Adrenal gland (tissue), 12 donors: ENCODE measurements around the gene TOGARAM1. TPM values are rescaled to one million over a fixed set of nuclear protein-coding genes. Genes with fewer than 3 reads are reported as not detected.

Experiments used
- DNase-seq, 7 donors: peaks; one replicate each; pipeline ENCODE4 v3.0.0-alpha.2; 2019 to 2020
- H3K27ac ChIP-seq, 5 donors: fragments of 200-600 bp; sonication (generic) in 4 of 5; 1 replicate in 3 of 5; 2 replicates in 2 of 5; pipeline versions ENCODE4 v1.5.1 to v1.8.0; 2016 to 2020; ENCODE audit warnings: mild to moderate bottlenecking in 1 of 5
- H3K27me3 ChIP-seq: fragments of 200-600 bp; 2 replicates; pipeline ENCODE4 v1.8.0; 2021
- H3K36me3 ChIP-seq, 2 donors: fragments of 200-600 bp; replicated peaks in 1 of 2; 1 replicate in 1 of 2; 2 replicates in 1 of 2; pipeline versions ENCODE4 v1.5.1 to v1.8.0; 2018 to 2022
- H3K4me1 ChIP-seq, 2 donors: fragments of 200-600 bp; replicated peaks in 1 of 2; 1 replicate in 1 of 2; 2 replicates in 1 of 2; pipeline versions ENCODE4 v1.5.1 to v1.8.0; 2018 to 2021
- H3K4me3 ChIP-seq, 4 donors: fragments of 200-600 bp; sonication (generic) in 3 of 4; one replicate each; pipeline ENCODE4 v1.5.1; 2016 to 2018
- H3K9me3 ChIP-seq, 3 donors: fragments of 200-600 bp; sonication (generic) in 1 of 3; replicated peaks in 1 of 3; 1 replicate in 2 of 3; 2 replicates in 1 of 3; pipeline versions ENCODE4 v1.5.1 to v1.8.0; 2016 to 2021
- POLR2A ChIP-seq, 2 donors: fragments of 450-650 bp; IDR thresholded peaks; one replicate each; pipeline ENCODE4 v1.6.1; 2017; ENCODE audit warnings: antibody characterized with exemption in 2 of 2, mild to moderate bottlenecking in 2 of 2, moderate library complexity in 1 of 2
- WGBS, 4 donors: extraction: QIAGEN DNeasy Blood & Tissue Kit in 2 of 4; methylation state at CpG; one replicate each; pipeline versions ENCODE4 v1.1.5 to v1.1.7; 2013 to 2017; 5-methylcytosine and 5-hydroxymethylcytosine counted together
- intact Hi-C, 2 donors: fragments of 100-400 bp; cut with DNase I; formaldehyde crosslinking; loops; one replicate each; pipeline versions ENCODE4 v1.14.1 to v1.15.0; 2022 to 2023
- polyA plus RNA-seq, 3 donors: library from polyadenylated mRNA; stranded (reverse); fragments of 200-250 nt in 2 of 3; fragments of 350-450 nt in 1 of 3; fragmentation: Illumina TruSeq in 1 of 3; extraction: RNeasy Lipid Tissue Mini Kit (QIAGEN cat#74804) in 1 of 3; gene quantifications; one replicate each; pipeline ENCODE4 v1.2.3, GENCODE V29; 2013 to 2014
- total RNA-seq, 9 donors: library from RNA; depleted of rRNA in 4 of 9; stranded (reverse); fragments of >200 nt in 4 of 9; fragments of 120-200 nt in 1 of 9; fragmentation: NEBNext Ultra II Directional in 1 of 9; extraction: Animal tissue kit (Norgen Biotek cat#: 25700) in 1 of 9; gene quantifications; one replicate each; pipeline versions ENCODE4 v1.1.0 to v1.2.4, GENCODE V29; 2013 to 2023
- TF ChIP-seq, protein P1 (sequence below), 6 experiments: fragments of 450-650 bp in 4 of 6; fragments of 200-600 bp in 2 of 6; sonication (generic) in 1 of 6; IDR thresholded peaks; 1 replicate in 5 of 6; 2 replicates in 1 of 6; pipeline versions ENCODE4 v1.5.1 to v1.8.0; 2016 to 2021; ENCODE audit warnings: antibody characterized with exemption in 6 of 6, mild to moderate bottlenecking in 2 of 6, moderate library complexity in 1 of 6
- donor health status: healthy with polysubstance abuse.
- donor health status: Bipolar disorder and iron deficiency.
- donor health status: DM: yes; HTN: yes; CAD: no.
- donor health status: DM: no; HTN: no; CAD: no.
- donor health status: DM: no; HTN: no; CAD: no.
- donor health status: DM: yes; HTN: yes; CAD: no.

Gene TOGARAM1
- total and polyA plus RNA-seq, 12 donors = 4.2 to 42.0 (median 19.1) TPM

DNA sequence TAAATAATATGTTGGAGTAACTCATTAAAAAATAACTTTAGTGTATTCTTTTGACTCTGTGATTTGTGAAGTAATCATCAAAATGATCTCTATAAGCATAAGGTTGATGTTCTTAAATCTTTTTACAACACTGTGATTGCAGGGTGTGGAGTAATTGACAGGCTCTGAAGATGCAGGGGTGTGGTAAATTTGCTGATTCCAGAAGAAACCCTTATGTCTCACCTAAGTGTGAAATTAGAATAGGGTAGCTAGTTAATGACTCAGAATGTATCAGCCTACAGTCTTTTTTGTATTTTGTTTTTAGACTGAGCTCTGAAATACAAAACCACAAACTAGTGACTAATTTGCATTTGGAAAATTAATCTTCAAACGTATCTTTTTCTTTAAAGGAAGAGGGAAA is 127.8 kb downstream of the TOGARAM1 start:
- Histone ChIP-seq H3K27ac (no peak overlapping the region), H3K4me3 (no peak overlapping the region), H3K27me3 (no peaks in the 10 kb centered on the region), H3K9me3 (no peaks in the 10 kb centered on the region), H3K36me3 (no peaks in the 10 kb centered on the region), H3K4me1 (peaks cover 27 to 61% of the 10 kb centered on the region in 2 donors)
- intact Hi-C loops = no loop called here
- 23 to 26% (median 25%) methylated on average over 1 of the region's 1 CpG for WGBS, 4 donors
- TF ChIP-seq, protein P1, sequence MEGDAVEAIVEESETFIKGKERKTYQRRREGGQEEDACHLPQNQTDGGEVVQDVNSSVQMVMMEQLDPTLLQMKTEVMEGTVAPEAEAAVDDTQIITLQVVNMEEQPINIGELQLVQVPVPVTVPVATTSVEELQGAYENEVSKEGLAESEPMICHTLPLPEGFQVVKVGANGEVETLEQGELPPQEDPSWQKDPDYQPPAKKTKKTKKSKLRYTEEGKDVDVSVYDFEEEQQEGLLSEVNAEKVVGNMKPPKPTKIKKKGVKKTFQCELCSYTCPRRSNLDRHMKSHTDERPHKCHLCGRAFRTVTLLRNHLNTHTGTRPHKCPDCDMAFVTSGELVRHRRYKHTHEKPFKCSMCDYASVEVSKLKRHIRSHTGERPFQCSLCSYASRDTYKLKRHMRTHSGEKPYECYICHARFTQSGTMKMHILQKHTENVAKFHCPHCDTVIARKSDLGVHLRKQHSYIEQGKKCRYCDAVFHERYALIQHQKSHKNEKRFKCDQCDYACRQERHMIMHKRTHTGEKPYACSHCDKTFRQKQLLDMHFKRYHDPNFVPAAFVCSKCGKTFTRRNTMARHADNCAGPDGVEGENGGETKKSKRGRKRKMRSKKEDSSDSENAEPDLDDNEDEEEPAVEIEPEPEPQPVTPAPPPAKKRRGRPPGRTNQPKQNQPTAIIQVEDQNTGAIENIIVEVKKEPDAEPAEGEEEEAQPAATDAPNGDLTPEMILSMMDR (IDR thresholded peaks at IDR 0.05) = no peak
- TF ChIP-seq POLR2A (IDR thresholded peaks at IDR 0.05) = no peak
- no peak for DNase-seq

DNA sequence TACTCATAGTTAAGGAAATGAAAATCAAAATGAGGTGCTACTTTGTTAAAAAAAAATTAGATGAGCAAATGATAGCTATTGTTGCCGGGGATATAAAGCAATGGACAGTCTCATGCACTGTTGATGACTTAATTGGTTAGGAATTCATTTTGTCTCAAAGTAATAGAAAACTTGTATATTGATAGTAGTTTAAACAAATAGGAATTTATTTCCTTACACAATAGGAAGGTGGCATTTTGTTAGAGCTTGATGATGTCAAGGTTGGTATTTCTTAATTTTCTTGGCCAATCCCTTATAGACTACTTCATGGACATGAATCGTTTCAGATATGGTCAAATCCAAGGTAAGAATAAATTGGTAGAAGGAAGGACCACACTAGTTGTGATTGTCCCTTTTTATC is 129.7 kb downstream of the TOGARAM1 start:
- intact Hi-C loops = no loop called here
- DNase-seq = no peak
- Histone ChIP-seq H3K4me1 (peaks cover 21 to 42% of the 10 kb centered on the region in 2 donors), H3K36me3 (peaks cover 0 to 10% of the 10 kb centered on the region in 2 donors), H3K9me3 (no peaks in the 10 kb centered on the region), H3K4me3 (no peak overlapping the region), H3K27me3 (no peaks in the 10 kb centered on the region), H3K27ac (no peak overlapping the region)
- TF ChIP-seq, protein P1 (IDR thresholded peaks at IDR 0.05) = no peak
- no peak for TF ChIP-seq POLR2A (IDR thresholded peaks at IDR 0.05)
- WGBS, 4 donors = 46 to 62% (median 56%) methylated on average over 2 of the region's 2 CpGs

DNA sequence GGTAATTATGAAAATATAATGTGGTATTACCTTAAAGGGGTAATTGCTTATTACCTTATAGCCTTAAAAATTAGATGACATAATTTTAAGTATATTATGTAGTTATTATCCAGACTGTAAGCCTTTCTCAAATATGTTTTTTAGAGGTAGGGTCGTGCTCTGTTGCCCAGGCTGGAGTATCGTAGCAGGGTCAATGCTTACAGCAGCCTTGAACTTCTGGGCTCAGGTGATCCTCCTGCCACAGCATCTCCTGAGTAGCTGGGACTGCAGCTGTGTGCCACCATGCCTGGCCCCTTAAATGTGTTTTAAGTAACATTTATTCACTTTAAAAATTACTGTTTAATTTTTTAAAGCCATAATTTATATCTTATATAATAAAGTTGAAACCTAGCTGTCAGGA is 132.3 kb downstream of the TOGARAM1 start:
- intact Hi-C loops = no loop called here
- H3K4me1 ChIP-seq = peaks cover 19 to 20% of the 10 kb centered on the region in 2 donors
- no peak for DNase-seq
- H3K9me3 ChIP-seq = no peaks in the 10 kb centered on the region
- peaks cover 0 to 23% of the 10 kb centered on the region in 2 donors for H3K36me3 ChIP-seq
- WGBS, 4 donors = 86 to 93% (median 88%) methylated on average over 2 of the region's 2 CpGs
- TF ChIP-seq, protein P1 (IDR thresholded peaks at IDR 0.05) = no peak
- TF ChIP-seq POLR2A (IDR thresholded peaks at IDR 0.05) = no peak
- H3K4me3 ChIP-seq = no peak overlapping the region
- no peaks in the 10 kb centered on the region for H3K27me3 ChIP-seq
- no peak overlapping the region for H3K27ac ChIP-seq

DNA sequence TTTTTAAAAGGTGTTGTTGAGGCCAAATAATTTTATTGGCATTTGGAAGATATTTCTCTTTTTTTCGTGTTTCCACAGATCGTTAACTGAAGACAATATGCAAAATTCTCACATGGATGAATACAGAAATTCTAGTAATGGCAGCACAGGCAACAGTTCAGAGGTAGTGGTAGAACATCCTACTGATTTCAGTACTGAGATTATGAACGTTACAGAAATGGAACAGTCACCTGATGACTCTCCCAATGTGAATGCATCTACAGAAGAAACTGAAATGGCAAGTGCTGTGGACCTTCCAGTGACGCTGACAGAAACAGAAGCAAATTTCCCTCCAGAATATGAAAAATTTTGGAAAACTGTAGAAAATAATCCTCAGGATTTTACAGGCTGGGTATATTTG is 133.2 kb downstream of the TOGARAM1 start:
- intact Hi-C loops = no loop called here
- no peak for TF ChIP-seq POLR2A (IDR thresholded peaks at IDR 0.05)
- TF ChIP-seq, protein P1 (IDR thresholded peaks at IDR 0.05) = no peak
- Histone ChIP-seq H3K27me3 (no peaks in the 10 kb centered on the region), H3K36me3 (peaks cover 0 to 32% of the 10 kb centered on the region in 2 donors), H3K9me3 (no peaks in the 10 kb centered on the region), H3K4me1 (peaks cover 11% of the 10 kb centered on the region in 2 donors), H3K4me3 (no peak overlapping the region), H3K27ac (no peak overlapping the region)
- DNase-seq = no peak
- WGBS, 4 donors = 91 to 96% (median 94%) methylated on average over 4 of the region's 4 CpGs
